ENCODE results near the gene RASL12. TPM values are rescaled to one million over a fixed set of nuclear protein-coding genes. Genes with fewer than 3 reads are reported as not detected.

RASL12 gene
- total and polyA plus RNA-seq, 2 of the 8 experiments (the other 6 are each of a cell fraction or from before 2014, with no cell fraction given): 9.5 to 10.3 TPM

GRCh38 chr15:65028921-65029735 lies 38.7 kb downstream of the RASL12 start, which contains the start of gene MTFMT:
TSS of gene MTFMT (minus strand) at chr15:65029639. CDS start at chr15:65029613, 26 bp downstream.
- peak within 1 kb of the TSS; percentile 80; the same call in 1 of the 2 replicates for H3K18ac ChIP-seq (ENCODE audit: extremely low read depth, low read length)
- H4K20me1 ChIP-seq (replicated peaks in 1 of 2; ENCODE audit: control insufficient read depth in 1 of 2, insufficient read depth in 2 of 2, low read length in 2 of 2): peaks cover 0 to 1% of the 10 kb centered on the region in 2 experiments
- H2AK5ac ChIP-seq (ENCODE audit: low read depth, low read length): no peak within 1 kb of the TSS
- ChIA-PET POLR2A (ENCODE audit: partially characterized antibody) (interaction anchor here (0.6 kb wide), 1 partner anchor 27 kb away, joined by 3 read pairs; no protein-coding TSS in a partner anchor), CTCF (ENCODE audit: partially characterized antibody) (no interaction called here)
- H2BK120ac ChIP-seq (replicated peaks; ENCODE audit: low read depth, low read length): no peak within 1 kb of the TSS
- H2BK12ac ChIP-seq (ENCODE audit: low read depth, low read length): no peak within 1 kb of the TSS
- no peak within 1 kb of the TSS for H2BK15ac ChIP-seq (ENCODE audit: low read length)
- peaks cover 0 to 2% (median 0%) of the 10 kb centered on the region in 4 experiments; a peak in 1 of 7 replicates for H3K4me1 ChIP-seq (replicated peaks in 1 of 4; ENCODE audit: control insufficient read depth in 3 of 4, insufficient read depth in 4 of 4, low read length in 3 of 4)
- peak within 1 kb of the TSS; percentile 71 for H4K5ac ChIP-seq (ENCODE audit: insufficient read length, low read depth, low read length)
- 1% methylated on average over 73 of the region's 73 CpGs; no CpG with 5 or more reads in 1 of the 2 experiments for WGBS, 2 experiments (ENCODE audit: extremely low coverage in 1 of 2, insufficient coverage in 1 of 2, insufficient read length in 1 of 2, insufficient replicate concordance in 2 of 2, low coverage in 1 of 2, low lambda C conversion rate in 2 of 2, missing lambda C conversion rate in 1 of 2)
- H2BK20ac ChIP-seq (ENCODE audit: low read length): no peak within 1 kb of the TSS
- peak within 1 kb of the TSS; percentile 40 for H4K91ac ChIP-seq (replicated peaks; ENCODE audit: insufficient read length, low read length)
- no peaks in the 10 kb centered on the region for H3K27me3 ChIP-seq (replicated peaks in 1 of 4; ENCODE audit: control insufficient read depth in 3 of 4, extremely low read depth in 1 of 4, insufficient read depth in 3 of 4, low read length in 3 of 4)
- no peak within 1 kb of the TSS for H3K56ac ChIP-seq (replicated peaks; ENCODE audit: insufficient read length, low read depth, low read length)
- no peaks in the 10 kb centered on the region for H3K9me3 ChIP-seq (ENCODE audit: insufficient read depth in 2 of 2, low read depth in 1 of 2, low read length in 1 of 2)
- peaks cover 5% of the 10 kb centered on the region; the same call in 1 of the 2 replicates for H3K79me1 ChIP-seq (ENCODE audit: low read depth, low read length)
- H3K27ac ChIP-seq (ENCODE audit: low read depth, low read length): no peak within 1 kb of the TSS; the same call in 1 of the 2 replicates
- H3K4ac ChIP-seq (replicated peaks; ENCODE audit: insufficient read length, low read depth, low read length): no peak within 1 kb of the TSS
- peak within 1 kb of the TSS; percentile 43; the same call in 1 of the 2 replicates for H2AFZ ChIP-seq (ENCODE audit: low read length)
- peaks cover 0 to 7% of the 10 kb centered on the region in 2 experiments; a peak in 1 of 4 replicates for H3K79me2 ChIP-seq (ENCODE audit: control insufficient read depth in 1 of 2, insufficient read depth in 2 of 2, low read length in 2 of 2)
- FAIRE-seq (no peak), DNase-seq (ENCODE audit: low read depth in 1 of 2, low spot score in 2 of 2) (peak in 1 of 2 experiments; percentile 98)
- H3K14ac ChIP-seq (ENCODE audit: insufficient read length): no peak within 1 kb of the TSS
- H4K8ac ChIP-seq (ENCODE audit: extremely low read depth, insufficient read depth, low read length): peak within 1 kb of the TSS; percentile 87
- no peaks in the 10 kb centered on the region; the same call in 1 of the 2 replicates for H3K23me2 ChIP-seq (ENCODE audit: low read depth, low read length)
- peak within 1 kb of the TSS; percentile 75 to 93 (median 88) for H3K4me3 ChIP-seq (ENCODE audit: extremely low read depth in 1 of 4, insufficient read depth in 2 of 4, low read depth in 3 of 4, low read length in 4 of 4)
- peak within 1 kb of the TSS; percentile 72 to 87 (median 76) for H3K9ac ChIP-seq (replicated peaks in 1 of 4; ENCODE audit: extremely low read depth in 1 of 4, low read depth in 3 of 4, low read length in 3 of 4)
- H3K23ac ChIP-seq (ENCODE audit: insufficient read length): no peak within 1 kb of the TSS
- no peak within 1 kb of the TSS for H2BK5ac ChIP-seq (ENCODE audit: low read depth, low read length)
- peak within 1 kb of the TSS; percentile 88 to 94 for H3K4me2 ChIP-seq (ENCODE audit: insufficient read depth in 1 of 2, low read depth in 2 of 2, low read length in 2 of 2)
- H3K36me3 ChIP-seq (ENCODE audit: control insufficient read depth in 2 of 4, insufficient read depth in 4 of 4, low read length in 3 of 4): peaks cover 0 to 16% (median 2%) of the 10 kb centered on the region in 4 experiments; a peak in 5 of 8 replicates
- TF ChIP-seq SUZ12 (IDR thresholded peaks at IDR 0.05; ENCODE audit: low read length): no peak
- TF ChIP-seq RBBP5 (IDR thresholded peaks at IDR 0.05; ENCODE audit: borderline replicate concordance, low read depth, low read length): peak; percentile 75; the same call in 1 of the 2 replicates
- TF ChIP-seq CHD1 (IDR thresholded peaks at IDR 0.05; ENCODE audit: low read depth, low read length): no peak
- no peak for TF ChIP-seq SIRT6 (IDR thresholded peaks at IDR 0.05; ENCODE audit: low read length)
- TF ChIP-seq CBX5 (IDR thresholded peaks at IDR 0.05; ENCODE audit: low read depth, low read length): no peak
- no peak for TF ChIP-seq JUN (IDR thresholded peaks at IDR 0.05; ENCODE audit: low read depth, low read length)
- no peak for TF ChIP-seq CHD2 (IDR thresholded peaks at IDR 0.05; ENCODE audit: low read length)
- TF ChIP-seq BCL11A (IDR thresholded peaks at IDR 0.05; ENCODE audit: low read depth in 2 of 2, low read length in 2 of 2): no peak
- no peak for TF ChIP-seq JUND (IDR thresholded peaks at IDR 0.05; ENCODE audit: low read length)
- no peak for TF ChIP-seq GABPA (IDR thresholded peaks at IDR 0.05; ENCODE audit: borderline replicate concordance, insufficient read depth, low read length)
- peak; percentile 71; the same call in 1 of the 2 replicates for TF ChIP-seq TAF1 (IDR thresholded peaks at IDR 0.05; ENCODE audit: low read depth, low read length)
- no peak for TF ChIP-seq CTBP2 (IDR thresholded peaks at IDR 0.05; ENCODE audit: borderline replicate concordance, insufficient read depth, insufficient read length, low read length)
